ENCODE measurements around the gene PLA2G1B. TPM values are rescaled to one million over a fixed set of nuclear protein-coding genes. Genes with fewer than 3 reads are reported as not detected.

Gene PLA2G1B
- total RNA-seq, 1 donor from 2014 or later: not detected

- Mint-ChIP-seq H3K27me3 (peaks cover 8% of the 10 kb centered on the region), H3K27ac (no peak overlapping the region), H3K36me3 (ENCODE audit: low read depth) (no peaks in the 10 kb centered on the region), H3K4me3 (no peak overlapping the region), H3K4me1 (no peaks in the 10 kb centered on the region), H3K9me3 (no peaks in the 10 kb centered on the region)
- CTCF ChIA-PET: interaction anchor here (0.6 to 1.3 kb wide), 2 partner anchors 14 to 64 kb away, joined by 3 read pairs; no protein-coding TSS in a partner anchor
- POLR2A ChIA-PET: no interaction called here
- ATAC-seq (ENCODE audit: low read depth) (no peak), DNase-seq (no peak)
- intact Hi-C loops (cut with micrococcal nuclease): no loop called here
- TF ChIP-seq CTCF (IDR thresholded peaks at IDR 0.05): no peak
Measured at GRCh38 chr12:120353136-120353535, 25.6 kb upstream of the PLA2G1B start.

DNA sequence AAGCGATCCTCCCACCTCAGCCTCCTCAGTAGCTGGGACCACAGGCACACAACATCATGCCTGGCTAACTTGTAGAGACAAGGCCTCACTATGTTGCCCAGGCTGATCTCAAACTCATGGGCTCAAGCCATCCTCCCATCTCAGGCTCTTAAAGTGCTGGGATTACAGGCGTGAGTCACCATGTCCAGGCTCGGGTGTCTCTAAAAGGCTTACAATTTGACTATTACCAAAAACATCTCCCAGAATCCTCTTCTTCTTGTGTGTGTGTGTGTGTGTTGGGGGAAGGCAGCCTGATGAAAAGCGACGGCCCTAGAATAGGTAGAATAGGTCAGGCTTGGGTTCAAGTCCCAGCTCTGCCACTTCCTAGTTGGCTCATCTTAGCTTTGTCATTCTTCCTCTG lies 24.5 kb upstream of the PLA2G1B start:
- peaks cover 2% of the 10 kb centered on the region for H3K27me3 Mint-ChIP-seq
- no peak overlapping the region for H3K27ac Mint-ChIP-seq
- H3K4me3 Mint-ChIP-seq: no peak overlapping the region
- TF ChIP-seq CTCF (IDR thresholded peaks at IDR 0.05): no peak
- POLR2A ChIA-PET: interaction anchor here (0.6 kb wide), 1 partner anchor 296 kb away, joined by 4 read pairs; no protein-coding TSS in a partner anchor
- ATAC-seq (ENCODE audit: low read depth) (no peak), DNase-seq (no peak)
- no peaks in the 10 kb centered on the region for H3K9me3 Mint-ChIP-seq
- H3K36me3 Mint-ChIP-seq (ENCODE audit: low read depth): no peaks in the 10 kb centered on the region
- no peaks in the 10 kb centered on the region for H3K4me1 Mint-ChIP-seq
- intact Hi-C loops (cut with micrococcal nuclease): no loop called here
- CTCF ChIA-PET: no interaction called here

DNA sequence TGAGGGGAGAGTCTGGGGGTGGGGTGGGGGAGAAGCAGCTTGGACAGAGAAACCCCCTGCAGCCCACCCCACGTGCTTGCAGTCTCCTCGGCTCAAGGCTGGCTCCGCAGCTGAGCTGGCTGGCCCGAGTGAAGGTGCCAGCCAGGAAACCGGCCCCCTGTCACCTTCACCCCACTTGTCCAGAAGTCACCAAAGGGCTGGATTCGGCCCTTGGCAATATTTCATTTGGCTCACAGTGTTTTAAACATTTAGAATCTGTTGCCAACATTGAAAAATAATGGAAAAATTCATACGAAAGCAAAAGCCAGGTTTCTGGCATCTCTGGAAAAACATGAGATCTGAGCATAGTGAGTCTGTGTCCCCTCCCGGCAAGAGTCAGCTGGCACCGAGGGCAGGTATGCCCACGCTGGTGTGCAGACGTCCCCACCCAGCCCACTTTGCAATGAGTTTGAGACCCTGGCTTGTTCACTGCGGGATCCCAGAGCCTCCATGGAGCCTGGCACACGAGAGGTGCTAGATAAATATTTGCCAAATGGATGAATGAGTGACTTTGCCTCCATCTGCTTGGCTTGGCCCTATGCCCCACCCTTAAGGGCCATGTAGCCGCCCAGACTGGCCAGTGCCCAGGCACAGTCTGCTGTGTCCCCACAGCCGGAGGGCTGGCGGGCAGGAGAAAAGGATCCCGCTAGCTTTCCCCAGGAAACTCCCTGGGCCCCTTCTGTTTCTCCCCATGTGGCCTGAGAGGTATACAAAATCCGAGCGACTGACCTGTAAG lies 23.2 kb upstream of the PLA2G1B start:
- POLR2A ChIA-PET: no interaction called here
- DNase-seq: no peak
- no peaks in the 10 kb centered on the region for H3K9me3 Mint-ChIP-seq
- intact Hi-C loops (cut with micrococcal nuclease): no loop called here
- H3K27ac Mint-ChIP-seq: no peak overlapping the region
- CTCF ChIA-PET: no interaction called here
- no peaks in the 10 kb centered on the region for H3K36me3 Mint-ChIP-seq (ENCODE audit: low read depth)
- H3K4me1 Mint-ChIP-seq: no peaks in the 10 kb centered on the region
- peaks cover 5% of the 10 kb centered on the region for H3K27me3 Mint-ChIP-seq
- H3K4me3 Mint-ChIP-seq: no peak overlapping the region
- no peak for TF ChIP-seq CTCF (IDR thresholded peaks at IDR 0.05)
- ATAC-seq (ENCODE audit: low read depth): no peak

DNA sequence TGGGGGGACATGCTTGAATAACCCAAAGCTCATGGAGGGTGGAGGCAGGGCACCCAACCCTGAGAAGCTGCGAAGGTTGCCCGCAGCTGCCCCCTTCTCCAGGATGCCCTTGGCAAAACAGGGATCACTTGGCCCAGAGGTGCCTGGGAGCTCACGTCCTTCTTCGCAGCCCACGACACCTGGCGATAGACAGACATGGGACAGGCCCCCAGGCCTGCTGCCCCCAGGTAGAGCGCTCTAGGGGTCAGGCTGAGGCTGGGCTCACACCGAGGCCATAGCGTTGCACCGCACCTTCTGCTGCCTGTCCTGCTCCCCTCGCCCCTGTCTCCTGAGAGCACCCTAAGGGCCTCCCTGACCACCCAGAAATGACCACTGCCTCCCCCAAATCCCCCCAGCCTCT lies 20.2 kb upstream of the PLA2G1B start:
- H3K4me3 Mint-ChIP-seq: no peak overlapping the region
- intact Hi-C loops (cut with micrococcal nuclease): no loop called here
- POLR2A ChIA-PET: interaction anchor here (0.6 kb wide), 1 partner anchor 27 kb away, joined by 6 read pairs; no protein-coding TSS in a partner anchor
- TF ChIP-seq CTCF (IDR thresholded peaks at IDR 0.05): no peak
- no peaks in the 10 kb centered on the region for H3K9me3 Mint-ChIP-seq
- H3K36me3 Mint-ChIP-seq (ENCODE audit: low read depth): no peaks in the 10 kb centered on the region
- peaks cover 11% of the 10 kb centered on the region for H3K27me3 Mint-ChIP-seq
- DNase-seq (no peak), ATAC-seq (ENCODE audit: low read depth) (no peak)
- no peaks in the 10 kb centered on the region for H3K4me1 Mint-ChIP-seq
- CTCF ChIA-PET: interaction anchor here (1.0 kb wide), 1 partner anchor 9 kb away, joined by 3 read pairs; no protein-coding TSS in a partner anchor
- H3K27ac Mint-ChIP-seq: no peak overlapping the region

DNA sequence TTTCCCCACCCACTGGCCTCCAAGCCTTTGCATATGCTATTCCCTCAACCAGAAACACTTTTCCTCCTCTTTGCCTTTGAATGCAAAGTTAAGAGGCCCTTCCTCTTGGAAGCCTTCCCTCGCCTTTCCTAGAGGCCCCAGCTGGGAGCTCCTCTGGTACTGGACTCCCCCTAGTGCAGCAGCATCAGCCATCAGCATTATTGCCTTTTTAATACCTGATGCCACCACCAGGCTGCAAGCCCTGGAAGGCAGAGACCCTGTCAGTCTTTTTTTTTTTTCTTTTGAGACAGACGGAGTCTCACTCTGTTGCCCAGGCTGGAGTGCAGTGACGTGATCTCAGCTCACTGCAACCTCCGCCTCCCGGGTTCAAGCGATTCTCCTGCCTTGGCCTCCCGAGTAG lies 19.1 kb upstream of the PLA2G1B start:
- no peak for ATAC-seq (ENCODE audit: low read depth)
- no peak overlapping the region for H3K27ac Mint-ChIP-seq
- DNase-seq: no peak
- H3K4me1 Mint-ChIP-seq: no peaks in the 10 kb centered on the region
- no peak for TF ChIP-seq CTCF (IDR thresholded peaks at IDR 0.05)
- CTCF ChIA-PET: no interaction called here
- H3K36me3 Mint-ChIP-seq (ENCODE audit: low read depth): no peaks in the 10 kb centered on the region
- no peak overlapping the region for H3K4me3 Mint-ChIP-seq
- intact Hi-C loops (cut with micrococcal nuclease): no loop called here
- no peaks in the 10 kb centered on the region for H3K9me3 Mint-ChIP-seq
- H3K27me3 Mint-ChIP-seq: peaks cover 11% of the 10 kb centered on the region
- POLR2A ChIA-PET: no interaction called here
